ENCODE data around the gene INS. TPM values are rescaled to one million over a fixed set of nuclear protein-coding genes. Genes with fewer than 3 reads are reported as not detected.
A peak's percentile ranks its signal among the peaks of the same experiment; 100 is the strongest.

The INS gene
- total and polyA plus RNA-seq, 2 of the 8 experiments (the other 6 are each of a cell fraction or from before 2014, with no cell fraction given): not detected

DNA sequence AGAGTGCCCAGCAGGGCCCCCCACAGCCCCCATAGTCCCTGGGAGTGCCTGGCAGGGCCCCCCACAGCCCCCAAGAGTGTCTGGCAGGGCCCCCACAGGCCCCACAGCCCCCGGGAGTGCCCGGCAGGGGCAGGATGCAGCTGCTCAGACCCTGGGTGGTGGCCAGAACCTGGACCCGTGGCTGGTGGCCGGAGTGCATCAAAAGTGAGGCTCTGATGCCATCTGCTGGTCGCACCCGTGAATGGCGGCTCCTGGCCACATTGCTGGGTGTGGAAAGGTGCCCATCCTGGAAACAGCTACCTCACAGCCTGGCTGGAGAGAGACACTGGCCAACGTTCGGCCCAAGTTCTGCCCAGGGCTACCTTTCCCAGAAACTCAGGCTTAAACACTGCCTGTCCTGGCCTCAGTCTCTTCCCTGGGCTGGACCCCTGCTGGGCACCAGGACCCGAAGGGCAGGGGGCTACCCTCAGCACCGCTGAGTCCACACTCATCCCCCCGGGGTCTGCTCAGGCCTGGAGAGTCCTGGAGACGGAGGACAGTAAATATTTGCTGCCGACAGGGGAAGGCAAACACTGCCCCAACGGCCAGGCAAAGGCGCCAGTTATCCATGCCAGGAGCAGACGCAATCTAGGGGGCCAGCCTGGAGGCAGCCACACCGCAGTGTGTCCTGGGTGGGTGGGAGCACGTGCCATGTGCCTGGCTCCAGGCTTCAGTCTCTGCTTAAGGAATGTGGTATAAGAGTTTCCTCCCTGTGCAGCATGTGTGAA, 4.4 kb downstream of the INS start:
- Histone ChIP-seq H3K4ac (replicated peaks; ENCODE audit: insufficient read length, low read depth, low read length) (no peak overlapping the region), H2BK20ac (ENCODE audit: low read length) (no peak overlapping the region), H3K4me3 (ENCODE audit: extremely low read depth in 1 of 4, insufficient read depth in 2 of 4, low read depth in 3 of 4, low read length in 4 of 4) (no peak overlapping the region), H2BK5ac (ENCODE audit: low read depth, low read length) (no peak overlapping the region), H3K79me1 (ENCODE audit: low read depth, low read length) (no peaks in the 10 kb centered on the region), H3K4me1 (replicated peaks in 1 of 4; ENCODE audit: control insufficient read depth in 3 of 4, insufficient read depth in 4 of 4, low read length in 3 of 4) (peaks cover 0 to 2% (median 0%) of the 10 kb centered on the region in 4 experiments; a peak in 1 of 7 replicates), H3K56ac (replicated peaks; ENCODE audit: insufficient read length, low read depth, low read length) (no peak overlapping the region), H4K8ac (ENCODE audit: extremely low read depth, insufficient read depth, low read length) (no peak overlapping the region), H3K27me3 (replicated peaks in 1 of 4; ENCODE audit: control insufficient read depth in 3 of 4, extremely low read depth in 1 of 4, insufficient read depth in 3 of 4, low read length in 3 of 4) (no peaks in the 10 kb centered on the region), H4K91ac (replicated peaks; ENCODE audit: insufficient read length, low read length) (no peak overlapping the region), H3K23ac (ENCODE audit: insufficient read length) (no peak overlapping the region), H2BK12ac (ENCODE audit: low read depth, low read length) (no peak overlapping the region), H2AK5ac (ENCODE audit: low read depth, low read length) (no peak overlapping the region), H3K9me3 (ENCODE audit: insufficient read depth in 2 of 2, low read depth in 1 of 2, low read length in 1 of 2) (no peaks in the 10 kb centered on the region), H2AFZ (ENCODE audit: low read length) (no peak overlapping the region), H3K79me2 (ENCODE audit: control insufficient read depth in 1 of 2, insufficient read depth in 2 of 2, low read length in 2 of 2) (no peaks in the 10 kb centered on the region), H3K23me2 (ENCODE audit: low read depth, low read length) (no peaks in the 10 kb centered on the region), H3K18ac (ENCODE audit: extremely low read depth, low read length) (no peak overlapping the region), H3K27ac (ENCODE audit: low read depth, low read length) (no peak overlapping the region), H3K36me3 (ENCODE audit: control insufficient read depth in 2 of 4, insufficient read depth in 4 of 4, low read length in 3 of 4) (no peaks in the 10 kb centered on the region), H4K5ac (ENCODE audit: insufficient read length, low read depth, low read length) (no peak overlapping the region), H3K9ac (replicated peaks in 1 of 4; ENCODE audit: extremely low read depth in 1 of 4, low read depth in 3 of 4, low read length in 3 of 4) (no peak overlapping the region), H3K14ac (ENCODE audit: insufficient read length) (no peak overlapping the region), H2BK15ac (ENCODE audit: low read length) (no peak overlapping the region), H2BK120ac (replicated peaks; ENCODE audit: low read depth, low read length) (no peak overlapping the region), H3K4me2 (ENCODE audit: insufficient read depth in 1 of 2, low read depth in 2 of 2, low read length in 2 of 2) (no peak overlapping the region), H4K20me1 (replicated peaks in 1 of 2; ENCODE audit: control insufficient read depth in 1 of 2, insufficient read depth in 2 of 2, low read length in 2 of 2) (peaks cover 0 to 3% of the 10 kb centered on the region in 2 experiments)
- FAIRE-seq (peak; percentile 87), DNase-seq (ENCODE audit: low read depth in 1 of 2, low spot score in 2 of 2) (peak in 1 of 2 experiments; percentile 97)
- ChIA-PET CTCF (ENCODE audit: partially characterized antibody) (interaction anchor here (0.6 to 20.6 kb wide), 58 partner anchors 3 to 720 kb away, joined by 3 to 551 read pairs (median 4); partner anchors contain the start of genes IGF2, INS, LSP1 and MRPL23), POLR2A (ENCODE audit: partially characterized antibody) (no interaction called here)
- 60% methylated on average over 19 of the region's 19 CpGs; no CpG with 5 or more reads in 1 of the 2 experiments for WGBS, 2 experiments (ENCODE audit: extremely low coverage in 1 of 2, insufficient coverage in 1 of 2, insufficient read length in 1 of 2, insufficient replicate concordance in 2 of 2, low coverage in 1 of 2, low lambda C conversion rate in 2 of 2, missing lambda C conversion rate in 1 of 2)
- TF ChIP-seq KDM5A (IDR thresholded peaks at IDR 0.05; ENCODE audit: low read length): no peak
- TF ChIP-seq SAP30 (IDR thresholded peaks at IDR 0.05; ENCODE audit: insufficient read depth, insufficient replicate concordance, low read length): no peak
- TF ChIP-seq E2F6 (IDR thresholded peaks at IDR 0.05): no peak
- no peak for TF ChIP-seq FOSL1 (IDR thresholded peaks at IDR 0.05; ENCODE audit: insufficient read depth, low read depth, low read length)
- no peak for TF ChIP-seq POLR2A (IDR thresholded peaks at IDR 0.05; ENCODE audit: control extremely low read depth in 1 of 2, low read depth in 2 of 2, low read length in 2 of 2)
- TF ChIP-seq SP2 (IDR thresholded peaks at IDR 0.05; ENCODE audit: low read length): no peak
- TF ChIP-seq RAD21 (IDR thresholded peaks at IDR 0.05 in 1 of 2, conservative IDR thresholded peaks at IDR 0.05 in 1 of 2; ENCODE audit: low read depth in 2 of 2, low read length in 2 of 2): peak; percentile 91 to 93
- TF ChIP-seq SP4 (IDR thresholded peaks at IDR 0.05; ENCODE audit: low read length): no peak
- no peak for TF ChIP-seq NRF1 (IDR thresholded peaks at IDR 0.05; ENCODE audit: low read depth, low read length)
- no peak for TF ChIP-seq CHD1 (IDR thresholded peaks at IDR 0.05; ENCODE audit: low read depth, low read length)
- TF ChIP-seq GABPA (IDR thresholded peaks at IDR 0.05; ENCODE audit: borderline replicate concordance, insufficient read depth, low read length): peak; percentile 77; the same call in 1 of the 2 replicates
- TF ChIP-seq YY1 (IDR thresholded peaks at IDR 0.05; ENCODE audit: low read depth, low read length): peak; percentile 54; the same call in 1 of the 2 replicates

Data from H1 (cell line).